DND-41 (cell line): ENCODE measurements around the gene ILRUN.
"Not testable (repeated sequence)": the region's sequence is repeated elsewhere in the genome, so short reads cannot be mapped to it uniquely, and the experiment has no call there.

Source experiments
- ATAC-seq: fragments of 200-7000 bp; cut with Tn5 transposase; 3 replicates; pipeline ENCODE4 v1.9.1; 2021; ENCODE audit warnings: low read depth; ENCODE audit not compliant: insufficient read depth
- DNase-seq: peaks from one replicate; pipeline ENCODE4 v3.0.0-alpha.2; 2020
- H2AFZ ChIP-seq: 2 replicates; pipeline ENCODE4 v1.6.0; 2012; ENCODE audit warnings: low read depth, low read length
- H3K27ac ChIP-seq: 2 replicates; pipeline ENCODE4 v1.5.1; 2012; ENCODE audit warnings: low read length, inconsistent platforms
- H3K27me3 ChIP-seq: fragments of 200-600 bp; sonication (generic); 2 replicates; pipeline ENCODE4 v1.6.0; 2012; ENCODE audit warnings: low read length, mild to moderate bottlenecking, inconsistent platforms; ENCODE audit not compliant: insufficient read depth, poor library complexity
- H3K36me3 ChIP-seq: 2 replicates; pipeline ENCODE4 v1.5.1; 2012; ENCODE audit warnings: low read length, inconsistent platforms; ENCODE audit not compliant: insufficient read depth
- H3K4me1 ChIP-seq: 2 replicates; pipeline ENCODE4 v1.5.1; 2012; ENCODE audit warnings: mild to moderate bottlenecking, low read length; ENCODE audit not compliant: insufficient read depth
- H3K4me2 ChIP-seq: 2 replicates; pipeline ENCODE4 v1.6.0; 2012; ENCODE audit warnings: mild to moderate bottlenecking, moderate library complexity, low read length, inconsistent platforms; ENCODE audit not compliant: insufficient read depth
- H3K4me3 ChIP-seq, 2 experiments: fragments of 200-600 bp in 1 of 2; shearing (Covaris generic) in 1 of 2; 2 replicates each; pipeline ENCODE4 v1.5.1; 2012 to 2016; ENCODE audit warnings: inconsistent platforms in 2 of 2, low read length in 2 of 2, mild to moderate bottlenecking in 2 of 2, low read depth in 1 of 2, moderate library complexity in 1 of 2
- H3K79me2 ChIP-seq: 2 replicates; pipeline ENCODE4 v1.6.0; 2012; ENCODE audit warnings: low read length, inconsistent platforms; ENCODE audit not compliant: insufficient read depth
- H3K9ac ChIP-seq: 2 replicates; pipeline ENCODE4 v1.6.0; 2012; ENCODE audit warnings: low read depth, mild to moderate bottlenecking, inconsistent platforms, low read length, moderate library complexity
- H3K9me3 ChIP-seq: 2 replicates; pipeline ENCODE4 v1.5.1; 2012; ENCODE audit warnings: low read length, moderate library complexity, mild to moderate bottlenecking, inconsistent platforms; ENCODE audit not compliant: insufficient read depth, severe bottlenecking
- H4K20me1 ChIP-seq: 2 replicates; pipeline ENCODE4 v1.6.0; 2012; ENCODE audit warnings: low read length; ENCODE audit not compliant: insufficient read depth
- EZH2 ChIP-seq: IDR thresholded peaks from 3 replicates; pipeline ENCODE4 v1.6.1; 2012; ENCODE audit warnings: borderline replicate concordance, low read depth, mild to moderate bottlenecking, moderate library complexity, low read length, inconsistent platforms; ENCODE audit not compliant: severe bottlenecking
- TF ChIP-seq, protein P1 (sequence below): IDR thresholded peaks from 2 replicates; pipeline ENCODE4 v1.5.1; 2012; ENCODE audit warnings: borderline replicate concordance, low read length, moderate library complexity, mild to moderate bottlenecking; ENCODE audit not compliant: poor library complexity, severe bottlenecking; ENCODE audit errors: extremely low read depth

Gene ILRUN

DNA sequence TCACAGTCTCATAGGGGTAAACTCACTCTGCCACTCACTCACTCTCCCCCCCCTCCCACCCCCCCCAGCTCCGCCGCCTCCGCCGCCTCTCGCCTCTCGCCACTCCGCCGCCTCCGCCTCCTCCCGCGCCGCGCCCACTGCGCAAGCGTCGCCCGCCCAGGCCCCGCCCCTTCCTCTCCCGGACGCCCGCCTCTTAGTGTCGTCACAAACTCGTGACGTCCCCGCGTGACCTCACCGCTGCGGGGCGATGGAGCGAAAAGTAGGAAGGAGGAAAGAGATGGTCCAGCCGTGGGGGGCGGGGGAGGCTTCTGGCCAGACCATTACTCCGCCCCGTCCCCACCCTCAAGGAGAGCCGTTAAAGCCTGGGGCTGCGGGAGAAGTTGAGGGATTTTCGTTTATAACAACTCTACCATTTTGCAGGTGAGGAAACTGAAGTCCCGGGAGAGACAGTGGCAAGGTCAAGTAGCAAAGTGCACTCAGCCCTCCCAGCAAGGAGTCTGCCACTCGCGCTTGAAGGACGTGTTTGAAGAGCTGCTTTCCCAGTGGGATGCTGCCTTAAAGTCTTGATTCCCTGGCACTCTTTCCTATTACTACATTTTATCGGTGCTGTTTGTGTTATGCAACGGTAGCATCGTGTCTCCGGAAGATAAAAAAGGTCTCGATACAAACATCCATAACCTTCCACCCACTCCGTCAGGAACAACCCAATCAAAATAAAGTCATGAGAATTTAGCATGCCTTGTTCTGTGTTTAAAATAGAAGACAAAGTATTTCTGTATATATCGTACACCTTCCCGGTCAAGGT is at the start of gene ILRUN:
Gene ILRUN (minus strand): TSS at position 29 of the 805 bp plus-strand sequence. CDS start 164 bp downstream, outside the sequence.
- H3K9ac ChIP-seq: peak within 1 kb of the TSS; percentile 93
- TF ChIP-seq EZH2: no peak
- TF ChIP-seq, protein P1, sequence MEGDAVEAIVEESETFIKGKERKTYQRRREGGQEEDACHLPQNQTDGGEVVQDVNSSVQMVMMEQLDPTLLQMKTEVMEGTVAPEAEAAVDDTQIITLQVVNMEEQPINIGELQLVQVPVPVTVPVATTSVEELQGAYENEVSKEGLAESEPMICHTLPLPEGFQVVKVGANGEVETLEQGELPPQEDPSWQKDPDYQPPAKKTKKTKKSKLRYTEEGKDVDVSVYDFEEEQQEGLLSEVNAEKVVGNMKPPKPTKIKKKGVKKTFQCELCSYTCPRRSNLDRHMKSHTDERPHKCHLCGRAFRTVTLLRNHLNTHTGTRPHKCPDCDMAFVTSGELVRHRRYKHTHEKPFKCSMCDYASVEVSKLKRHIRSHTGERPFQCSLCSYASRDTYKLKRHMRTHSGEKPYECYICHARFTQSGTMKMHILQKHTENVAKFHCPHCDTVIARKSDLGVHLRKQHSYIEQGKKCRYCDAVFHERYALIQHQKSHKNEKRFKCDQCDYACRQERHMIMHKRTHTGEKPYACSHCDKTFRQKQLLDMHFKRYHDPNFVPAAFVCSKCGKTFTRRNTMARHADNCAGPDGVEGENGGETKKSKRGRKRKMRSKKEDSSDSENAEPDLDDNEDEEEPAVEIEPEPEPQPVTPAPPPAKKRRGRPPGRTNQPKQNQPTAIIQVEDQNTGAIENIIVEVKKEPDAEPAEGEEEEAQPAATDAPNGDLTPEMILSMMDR: no peak
- no peaks in the 10 kb centered on the region for H3K27me3 ChIP-seq
- DNase-seq (peak; percentile 96), ATAC-seq (peak; percentile 83)
- H3K36me3 ChIP-seq: no peaks in the 10 kb centered on the region; the same call in 1 of the 2 replicates
- H3K9me3 ChIP-seq: no peaks in the 10 kb centered on the region
- peaks cover 50% of the 10 kb centered on the region for H3K79me2 ChIP-seq
- peak within 1 kb of the TSS; percentile 96 for H3K4me2 ChIP-seq
- H3K27ac ChIP-seq: peak within 1 kb of the TSS; percentile 88
- H2AFZ ChIP-seq: peak within 1 kb of the TSS; percentile 80
- H3K4me1 ChIP-seq: peaks cover 45% of the 10 kb centered on the region
- H4K20me1 ChIP-seq: peaks cover 21% of the 10 kb centered on the region; the same call in 1 of the 2 replicates
- H3K4me3 ChIP-seq: peak within 1 kb of the TSS; percentile 76 to 100

DNA sequence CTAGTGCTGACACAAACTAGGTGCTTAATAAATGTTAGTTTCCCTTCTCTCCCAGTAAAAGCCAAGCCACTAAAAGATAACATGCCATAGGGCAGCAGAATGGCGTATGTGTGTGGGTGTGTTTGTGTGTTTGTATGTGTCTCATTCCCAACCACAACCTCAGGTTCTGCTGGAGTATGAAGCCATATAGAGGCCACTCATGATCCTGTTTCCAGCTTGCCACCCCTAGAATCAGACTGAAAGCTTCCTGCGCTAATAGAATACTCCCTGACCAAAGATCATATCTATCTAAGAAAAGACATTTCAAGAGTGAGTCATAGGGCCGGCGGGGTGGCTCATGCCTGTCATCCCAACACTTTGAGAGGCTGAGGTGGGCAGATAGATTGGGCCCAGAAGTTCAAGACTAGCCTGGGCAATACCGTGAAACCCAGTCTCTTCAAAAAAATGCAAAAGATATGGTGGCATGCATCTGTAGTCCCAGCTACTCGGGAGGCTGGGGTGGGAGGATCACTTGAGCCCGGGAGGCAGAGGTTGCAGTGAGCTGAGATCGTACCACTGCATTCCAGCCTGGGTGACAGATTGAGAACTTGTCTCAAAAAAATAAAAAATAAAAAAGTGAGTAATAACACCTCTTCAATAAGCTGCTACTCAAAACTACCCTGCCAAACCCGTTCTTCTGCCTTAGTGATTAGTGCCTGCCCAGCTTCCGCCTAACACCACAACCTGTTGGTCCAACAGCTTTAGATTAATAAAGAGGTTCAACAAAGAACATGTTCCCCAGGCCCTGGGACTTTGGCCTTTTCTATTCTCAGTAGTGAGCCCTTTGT is 48.9 kb upstream of the ILRUN start:
- H3K9me3 ChIP-seq: no peaks in the 10 kb centered on the region
- no peak overlapping the region for H3K27ac ChIP-seq
- no peak for TF ChIP-seq EZH2
- TF ChIP-seq, protein P1: no peak
- H4K20me1 ChIP-seq: no peaks in the 10 kb centered on the region
- ATAC-seq: no peak
- H3K36me3 ChIP-seq: no peaks in the 10 kb centered on the region
- no peak overlapping the region for H3K4me3 ChIP-seq
- no peaks in the 10 kb centered on the region for H3K4me1 ChIP-seq
- no peak overlapping the region for H2AFZ ChIP-seq
- DNase-seq: no peak
- H3K4me2 ChIP-seq: no peak overlapping the region
- H3K9ac ChIP-seq: no peak overlapping the region
- no peaks in the 10 kb centered on the region for H3K27me3 ChIP-seq
- H3K79me2 ChIP-seq: no peaks in the 10 kb centered on the region

- H3K4me2 ChIP-seq, H2AFZ ChIP-seq, H3K36me3 ChIP-seq, H3K9ac ChIP-seq, H3K27ac ChIP-seq, DNase-seq, H3K27me3 ChIP-seq, H3K9me3 ChIP-seq, H3K79me2 ChIP-seq, H4K20me1 ChIP-seq, ATAC-seq, H3K4me1 ChIP-seq, H3K4me3 ChIP-seq: not testable (repeated sequence)
These were observed 47.7 kb upstream of the ILRUN start for GRCh38 chr6:34744294-34744647.
